GM19238 (cell line): ENCODE measurements around the gene PLCB2.

Experiments used
- DNase-seq: peaks from one replicate; pipeline ENCODE4 v3.0.0; 2011; ENCODE audit warnings: low spot score; ENCODE audit not compliant: insufficient read length

Gene PLCB2

DNA sequence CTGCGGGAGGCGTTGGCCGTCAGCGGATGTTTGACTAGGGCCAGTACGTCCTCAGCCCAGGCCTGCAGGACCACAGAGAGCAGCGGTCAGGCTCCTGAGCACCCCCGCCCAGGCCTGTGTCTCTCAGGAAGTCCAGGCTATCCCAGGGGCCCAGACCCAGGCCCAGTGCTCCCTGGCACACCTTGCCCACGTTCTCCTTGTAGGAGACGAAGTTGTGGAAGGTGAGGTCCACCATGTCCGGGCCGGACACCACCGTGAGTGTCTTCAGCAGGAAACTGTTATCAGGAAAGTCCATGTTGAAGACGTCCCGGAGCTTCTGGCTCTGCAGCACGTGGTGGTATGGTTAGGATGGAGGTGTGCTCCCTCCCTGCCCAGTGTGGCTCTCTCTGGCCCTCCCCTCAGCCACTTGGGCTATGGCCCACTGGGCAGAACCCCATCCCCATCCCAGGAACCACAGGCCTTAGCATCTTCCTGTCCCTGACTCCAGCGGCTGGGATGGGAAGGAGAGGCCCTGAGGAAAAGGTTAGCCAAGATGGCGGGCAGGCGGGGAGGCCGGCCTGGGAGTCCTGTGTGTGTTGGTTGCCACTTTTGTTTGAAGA, 5.3 kb downstream of the PLCB2 start:
- DNase-seq = no peak

DNA sequence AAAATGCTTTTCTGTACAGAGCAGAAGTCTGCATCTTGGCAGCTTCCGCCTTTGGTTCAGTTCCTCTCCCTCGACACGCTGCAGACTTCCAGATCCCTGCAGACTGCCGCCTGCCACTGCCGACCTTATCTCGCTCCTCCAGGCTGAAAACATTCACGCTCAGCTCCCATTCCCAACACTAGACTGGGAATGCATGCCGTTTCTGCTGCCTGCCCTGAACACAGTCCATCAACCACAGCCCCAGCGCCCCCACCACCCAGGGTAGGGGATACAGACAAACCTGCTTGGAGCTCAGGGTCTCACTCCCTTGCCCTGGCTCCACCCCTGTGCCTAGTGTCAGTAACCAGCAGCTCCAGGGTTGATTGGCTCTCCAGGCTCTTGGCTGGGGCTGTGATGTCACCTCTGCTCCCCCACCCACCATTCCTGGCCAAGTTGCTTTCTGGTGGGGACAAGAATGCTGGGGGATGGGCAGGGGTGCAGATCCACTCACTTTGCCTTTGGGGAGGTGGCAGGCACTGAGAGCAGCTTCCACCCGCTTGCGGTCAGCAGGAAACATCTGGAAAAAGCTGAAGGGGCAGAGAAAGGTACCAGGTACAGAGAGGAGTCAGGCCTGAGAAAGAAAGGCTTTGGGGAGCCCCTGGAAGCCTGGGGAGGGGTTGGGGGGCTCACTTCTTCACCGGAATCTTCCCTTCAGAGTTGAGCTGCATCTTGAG, 6.1 kb downstream of the PLCB2 start:
- DNase-seq = no peak

GRCh38 chr15:40300771-40301170, 7.0 kb downstream of the PLCB2 start:
- DNase-seq = no peak

- DNase-seq = no peak
Observed at GRCh38 chr15:40300367-40300766, 7.4 kb downstream of the PLCB2 start.

DNA sequence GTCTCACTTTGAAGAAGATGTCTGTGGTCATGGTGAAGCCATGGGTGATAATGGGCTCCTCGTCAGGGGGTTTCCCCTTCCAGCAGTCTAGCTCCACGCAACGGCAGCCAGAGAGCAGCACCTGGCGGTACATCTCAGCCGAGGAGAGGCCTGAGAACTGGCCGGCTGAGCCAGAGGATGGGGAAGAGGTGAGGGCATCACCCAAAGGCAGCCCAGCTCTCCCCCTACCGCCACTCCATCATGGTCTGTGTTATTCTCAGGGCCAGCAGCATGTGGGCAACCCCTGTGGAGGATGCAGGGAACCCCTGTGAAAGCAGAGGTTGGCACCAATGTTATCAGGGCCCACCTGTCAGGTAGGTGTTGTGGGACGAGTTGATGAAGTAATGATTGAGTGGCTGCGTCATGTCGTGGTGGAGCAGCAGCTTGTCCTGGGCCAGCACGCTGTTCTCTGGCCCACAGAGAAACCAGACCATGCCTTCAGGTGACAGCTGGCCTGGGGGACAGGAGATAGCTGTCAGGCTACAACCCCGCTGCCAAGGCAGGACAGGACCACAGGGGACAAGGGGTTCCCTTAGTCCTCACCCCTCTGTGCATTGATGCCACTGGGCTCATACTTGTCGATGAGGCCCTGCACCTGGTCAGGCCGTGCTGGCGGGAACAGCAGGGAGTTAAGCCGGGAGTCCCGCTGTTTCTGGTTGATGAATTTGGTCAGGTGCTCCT, 9.4 kb downstream of the PLCB2 start:
- no peak for DNase-seq

- DNase-seq = no peak
Observed at GRCh38 chr15:40297356-40297755, 10.4 kb downstream of the PLCB2 start.

DNA sequence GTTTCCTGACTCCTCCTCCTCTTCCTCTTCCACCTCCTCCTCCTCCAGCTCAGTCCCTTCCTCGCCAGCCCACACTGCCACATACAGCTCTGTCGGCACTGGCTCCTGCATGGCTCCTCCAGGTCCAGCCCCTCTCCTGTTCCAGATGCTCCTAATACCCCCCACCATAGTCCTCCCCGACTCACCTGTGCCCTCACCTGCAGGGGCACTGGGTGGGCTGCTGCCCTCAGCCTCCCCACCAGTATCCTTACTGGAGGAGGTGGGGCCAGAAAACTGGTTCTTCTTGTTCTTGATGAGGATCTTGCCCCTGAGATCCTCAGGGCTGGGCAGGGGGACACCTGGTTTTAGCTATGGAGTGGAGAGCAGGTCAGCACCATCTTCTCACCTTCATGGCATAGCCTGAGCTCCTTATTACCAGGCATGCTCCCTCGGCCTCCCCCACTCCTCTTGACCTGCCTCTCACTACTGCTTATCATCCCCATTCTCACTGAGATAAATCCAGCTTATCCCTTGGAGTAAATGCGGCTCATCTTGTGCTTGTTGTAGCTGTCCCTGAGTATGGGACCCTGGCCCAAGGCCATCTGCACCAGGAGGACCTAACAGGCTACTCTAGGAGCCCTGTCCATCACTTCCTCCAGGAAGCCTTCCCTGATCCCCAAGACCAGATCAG, 11.0 kb downstream of the PLCB2 start:
- no peak for DNase-seq

- DNase-seq = no peak
Observed at GRCh38 chr15:40295877-40296560, 11.7 kb downstream of the PLCB2 start.

DNA sequence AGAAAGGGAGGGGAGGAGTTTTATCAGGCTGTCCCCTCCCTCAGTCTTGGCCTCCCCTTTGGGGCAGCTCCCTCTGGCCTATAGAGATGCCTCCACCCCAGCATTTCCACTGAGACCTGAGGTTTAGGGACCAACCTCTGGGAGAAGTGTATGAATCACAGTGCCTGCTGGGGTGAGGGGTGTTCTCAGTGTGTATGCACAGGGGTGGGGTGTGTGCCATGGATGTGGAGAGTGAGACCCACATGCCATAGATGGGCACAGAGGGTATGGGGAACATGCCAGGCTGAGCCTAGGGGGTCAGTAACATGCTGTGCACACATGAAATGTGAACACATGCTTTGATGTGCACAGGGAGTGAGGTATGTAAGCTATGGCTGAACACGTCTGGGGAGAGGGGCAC, 12.4 kb downstream of the PLCB2 start:
- no peak for DNase-seq

- DNase-seq = no peak
Observed at GRCh38 chr15:40293905-40294895, 13.5 kb downstream of the PLCB2 start.

DNA sequence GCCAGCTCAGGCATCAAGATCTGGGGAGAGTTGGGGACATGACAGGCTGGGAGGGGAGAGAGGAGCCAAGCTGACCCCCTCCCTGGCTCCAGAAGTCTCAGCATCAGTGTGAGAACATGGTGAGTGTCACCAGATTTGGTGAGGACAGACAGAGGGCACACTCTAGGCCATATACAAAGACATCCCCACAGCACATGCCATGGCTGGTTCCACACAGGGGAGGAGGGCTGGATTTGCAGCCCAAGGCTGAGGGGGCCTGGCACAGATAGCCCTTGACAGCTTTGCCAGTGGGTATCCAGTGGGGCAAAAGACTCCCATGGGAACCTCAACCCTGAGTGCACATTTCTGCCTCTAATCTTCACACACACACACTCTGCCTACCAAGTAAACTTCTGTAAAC, 14.7 kb downstream of the PLCB2 start:
- DNase-seq = no peak

DNA sequence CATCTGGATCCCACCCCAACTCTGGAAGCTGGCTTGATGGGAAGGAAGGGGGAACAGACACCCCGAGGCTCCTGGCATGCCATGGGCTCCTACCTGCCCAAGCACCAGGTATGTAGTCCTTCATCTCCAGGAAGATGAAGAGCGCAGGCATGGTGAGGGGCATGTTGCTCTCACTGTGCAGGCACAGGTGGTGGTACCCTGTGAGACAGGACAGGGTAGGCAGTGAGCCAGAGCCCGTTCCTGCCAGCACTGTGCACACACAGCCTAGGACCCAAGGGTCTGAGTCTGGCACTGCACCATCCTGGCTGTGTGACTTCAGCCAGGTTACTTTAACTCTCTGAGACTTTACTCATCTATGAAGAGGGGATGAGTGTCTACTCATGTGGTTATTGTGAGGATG, 15.5 kb downstream of the PLCB2 start:
- DNase-seq = no peak

GRCh38 chr15:40290918-40291574, 16.7 kb downstream of the PLCB2 start:
- DNase-seq = no peak

DNA sequence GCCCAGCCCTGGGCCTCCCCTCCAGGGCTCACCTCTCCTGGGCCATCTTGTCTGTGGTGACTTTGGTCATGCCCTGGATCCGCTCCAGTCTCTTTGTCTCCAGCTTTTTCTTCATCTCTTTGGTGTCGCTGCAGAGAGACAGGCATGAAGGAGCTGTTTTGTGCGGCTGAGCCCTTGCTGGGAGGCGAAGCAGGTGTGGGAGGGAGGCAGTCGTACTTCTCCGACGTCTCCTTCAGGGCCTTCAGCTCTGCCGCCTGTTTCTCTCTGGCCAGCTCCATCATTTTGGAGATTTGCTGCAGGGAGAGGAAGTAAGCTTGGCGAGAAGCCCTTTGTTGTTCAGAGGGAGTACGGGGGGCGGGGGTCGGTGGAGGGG, 17.2 kb downstream of the PLCB2 start:
- no peak for DNase-seq

- no peak for DNase-seq
Observed at GRCh38 chr15:40289140-40289775, 18.5 kb downstream of the PLCB2 start.

DNA sequence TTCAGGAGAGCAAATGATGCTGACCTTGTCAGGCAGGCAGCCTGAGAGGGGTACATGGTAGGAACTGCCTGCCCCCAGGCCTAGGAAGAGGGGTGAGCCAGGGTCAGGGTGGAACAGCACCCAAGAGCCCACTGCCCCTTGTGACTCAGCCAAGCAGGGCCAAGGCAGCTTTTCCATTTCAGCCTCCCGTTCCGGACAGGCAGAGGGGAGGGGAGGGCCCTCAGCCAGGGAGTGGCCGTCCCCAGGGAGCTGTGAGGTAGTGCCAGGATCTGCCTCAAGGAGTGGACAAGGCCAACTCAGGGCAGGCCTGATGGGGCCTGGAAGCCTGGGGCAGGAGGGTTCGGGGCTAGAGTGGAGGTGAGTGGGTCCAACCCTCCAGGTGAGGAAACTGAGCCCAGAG, 19.8 kb downstream of the PLCB2 start:
- no peak for DNase-seq

DNA sequence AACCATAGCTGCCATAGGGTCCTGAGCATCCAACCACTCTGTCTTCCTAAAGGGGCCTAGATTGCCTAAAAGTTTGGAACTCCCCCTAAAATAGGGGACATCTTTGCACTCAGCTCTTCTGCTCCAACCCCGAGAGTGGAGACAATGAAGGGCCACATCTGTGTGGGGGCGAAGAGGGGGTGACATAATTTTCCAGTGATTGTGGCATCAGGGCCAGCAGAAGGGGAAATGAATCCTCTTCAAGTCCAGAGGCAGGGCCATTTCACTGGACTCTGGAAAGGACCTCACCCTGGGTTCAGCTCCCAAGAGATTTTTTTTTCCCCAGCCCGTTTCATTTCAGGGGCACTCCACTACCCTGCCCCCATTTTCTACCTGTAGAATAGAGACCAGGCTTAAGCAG, 20.2 kb downstream of the PLCB2 start:
- DNase-seq = no peak

DNA sequence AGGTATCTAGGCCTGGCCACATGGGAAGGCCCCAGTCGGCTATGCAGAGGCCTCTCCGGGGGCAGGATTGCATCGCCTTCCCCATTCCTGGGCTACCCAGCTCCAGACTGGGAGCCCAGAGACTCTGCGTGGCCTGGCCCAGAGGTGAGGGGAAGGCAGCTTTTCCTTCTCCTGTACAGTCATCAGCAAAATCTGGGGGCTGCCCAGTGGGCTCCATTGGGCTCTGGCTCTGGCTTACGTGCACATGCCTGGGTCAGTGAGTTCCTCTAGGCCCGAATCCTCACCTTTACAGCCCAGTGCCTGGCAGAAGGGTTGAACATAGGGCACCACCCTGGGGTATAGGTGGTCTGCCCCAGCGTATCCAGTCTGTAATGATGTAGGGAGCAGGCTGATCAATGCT, 20.9 kb downstream of the PLCB2 start:
- DNase-seq = no peak

GRCh38 chr15:40286061-40286532, 21.6 kb downstream of the PLCB2 start:
- DNase-seq = no peak
